ENCODE data around the gene CXorf49.
"Not testable (repeated sequence)": the region's sequence is repeated elsewhere in the genome, so short reads cannot be mapped to it uniquely, and the experiment has no call there.

The CXorf49 gene

GRCh38 chrX:71671043-71671780 lies 46.9 kb downstream of the CXorf49 start:
- no peak for DNase-seq

GRCh38 chrX:71669947-71670346 lies 48.1 kb downstream of the CXorf49 start:
- DNase-seq: not testable (repeated sequence)

GRCh38 chrX:71669492-71669891 lies 48.6 kb downstream of the CXorf49 start:
- no peak for DNase-seq

- no peak for DNase-seq
These were observed 49.9 kb downstream of the CXorf49 start for GRCh38 chrX:71668248-71668595.

GRCh38 chrX:71667328-71668247 lies 50.5 kb downstream of the CXorf49 start, which contains the start of gene LOC101059915:
LOC101059915 (plus strand) TSS chrX:71667546.
- no peak for DNase-seq

- DNase-seq: no peak
These were observed 51.6 kb downstream of the CXorf49 start for GRCh38 chrX:71666240-71667223.

- DNase-seq: no peak
These were observed 52.3 kb downstream of the CXorf49 start for GRCh38 chrX:71665747-71666146.

GRCh38 chrX:71664889-71665491 lies 53.1 kb downstream of the CXorf49 start:
- no peak for DNase-seq

Measured in NCI-H187 treated with DMSO at 0.1 percent for 48 hours (cell line).